HL-60 (cell line): ENCODE results near the gene MAGEF1.

Experiments
- TF ChIP-seq, protein P1 (sequence below): IDR thresholded peaks from one replicate; pipeline ENCODE4 v1.5.1; 2011; ENCODE audit warnings: low read length, control low read depth, inconsistent platforms; ENCODE audit not compliant: insufficient read depth
- TF ChIP-seq, protein P2 (sequence below): IDR thresholded peaks from 2 replicates; pipeline ENCODE4 v1.6.1; 2012; ENCODE audit warnings: low read depth; ENCODE audit not compliant: insufficient replicate concordance

DNA sequence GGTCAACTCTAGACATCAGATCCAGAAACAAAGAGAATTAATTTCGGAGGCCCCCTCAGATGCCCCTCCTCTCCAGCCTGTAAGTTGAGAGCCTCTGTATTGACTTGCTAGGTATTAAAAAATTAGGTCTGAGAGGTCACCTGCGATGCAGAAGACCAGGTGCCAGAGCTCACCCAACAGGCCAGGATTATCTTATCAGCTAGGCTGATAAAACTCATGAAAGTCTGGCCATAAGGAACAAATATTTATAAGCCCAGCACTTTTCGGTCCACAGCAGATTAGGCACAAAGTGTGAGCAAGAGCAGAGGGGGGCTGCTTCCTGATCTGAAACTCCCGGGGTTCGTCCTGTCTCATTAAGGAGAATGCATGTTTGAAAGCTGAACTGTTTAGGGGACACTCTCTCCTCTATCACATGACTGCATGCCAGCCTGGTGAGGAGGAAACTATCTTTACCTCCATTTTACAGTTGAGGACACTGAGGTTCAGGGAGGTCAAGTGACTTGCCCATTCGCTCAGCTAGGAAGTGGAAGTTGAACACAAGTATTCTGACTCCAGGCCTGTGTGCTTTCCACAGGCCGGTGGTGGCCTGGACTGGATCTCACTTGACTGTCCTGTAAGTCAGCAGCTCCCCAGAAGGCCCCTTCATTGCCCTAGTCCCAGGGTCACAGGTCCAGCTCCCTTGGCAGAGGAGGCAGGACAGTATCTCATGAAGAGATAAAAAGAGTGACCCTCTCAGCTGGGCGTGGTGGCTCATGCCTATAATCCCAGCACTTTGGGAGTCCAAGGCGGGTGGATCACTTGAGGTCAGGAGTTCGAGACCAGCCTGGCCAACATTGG lies 39.6 kb upstream of the MAGEF1 start:
- TF ChIP-seq, protein P1, sequence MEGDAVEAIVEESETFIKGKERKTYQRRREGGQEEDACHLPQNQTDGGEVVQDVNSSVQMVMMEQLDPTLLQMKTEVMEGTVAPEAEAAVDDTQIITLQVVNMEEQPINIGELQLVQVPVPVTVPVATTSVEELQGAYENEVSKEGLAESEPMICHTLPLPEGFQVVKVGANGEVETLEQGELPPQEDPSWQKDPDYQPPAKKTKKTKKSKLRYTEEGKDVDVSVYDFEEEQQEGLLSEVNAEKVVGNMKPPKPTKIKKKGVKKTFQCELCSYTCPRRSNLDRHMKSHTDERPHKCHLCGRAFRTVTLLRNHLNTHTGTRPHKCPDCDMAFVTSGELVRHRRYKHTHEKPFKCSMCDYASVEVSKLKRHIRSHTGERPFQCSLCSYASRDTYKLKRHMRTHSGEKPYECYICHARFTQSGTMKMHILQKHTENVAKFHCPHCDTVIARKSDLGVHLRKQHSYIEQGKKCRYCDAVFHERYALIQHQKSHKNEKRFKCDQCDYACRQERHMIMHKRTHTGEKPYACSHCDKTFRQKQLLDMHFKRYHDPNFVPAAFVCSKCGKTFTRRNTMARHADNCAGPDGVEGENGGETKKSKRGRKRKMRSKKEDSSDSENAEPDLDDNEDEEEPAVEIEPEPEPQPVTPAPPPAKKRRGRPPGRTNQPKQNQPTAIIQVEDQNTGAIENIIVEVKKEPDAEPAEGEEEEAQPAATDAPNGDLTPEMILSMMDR: no peak
- TF ChIP-seq, protein P2, sequence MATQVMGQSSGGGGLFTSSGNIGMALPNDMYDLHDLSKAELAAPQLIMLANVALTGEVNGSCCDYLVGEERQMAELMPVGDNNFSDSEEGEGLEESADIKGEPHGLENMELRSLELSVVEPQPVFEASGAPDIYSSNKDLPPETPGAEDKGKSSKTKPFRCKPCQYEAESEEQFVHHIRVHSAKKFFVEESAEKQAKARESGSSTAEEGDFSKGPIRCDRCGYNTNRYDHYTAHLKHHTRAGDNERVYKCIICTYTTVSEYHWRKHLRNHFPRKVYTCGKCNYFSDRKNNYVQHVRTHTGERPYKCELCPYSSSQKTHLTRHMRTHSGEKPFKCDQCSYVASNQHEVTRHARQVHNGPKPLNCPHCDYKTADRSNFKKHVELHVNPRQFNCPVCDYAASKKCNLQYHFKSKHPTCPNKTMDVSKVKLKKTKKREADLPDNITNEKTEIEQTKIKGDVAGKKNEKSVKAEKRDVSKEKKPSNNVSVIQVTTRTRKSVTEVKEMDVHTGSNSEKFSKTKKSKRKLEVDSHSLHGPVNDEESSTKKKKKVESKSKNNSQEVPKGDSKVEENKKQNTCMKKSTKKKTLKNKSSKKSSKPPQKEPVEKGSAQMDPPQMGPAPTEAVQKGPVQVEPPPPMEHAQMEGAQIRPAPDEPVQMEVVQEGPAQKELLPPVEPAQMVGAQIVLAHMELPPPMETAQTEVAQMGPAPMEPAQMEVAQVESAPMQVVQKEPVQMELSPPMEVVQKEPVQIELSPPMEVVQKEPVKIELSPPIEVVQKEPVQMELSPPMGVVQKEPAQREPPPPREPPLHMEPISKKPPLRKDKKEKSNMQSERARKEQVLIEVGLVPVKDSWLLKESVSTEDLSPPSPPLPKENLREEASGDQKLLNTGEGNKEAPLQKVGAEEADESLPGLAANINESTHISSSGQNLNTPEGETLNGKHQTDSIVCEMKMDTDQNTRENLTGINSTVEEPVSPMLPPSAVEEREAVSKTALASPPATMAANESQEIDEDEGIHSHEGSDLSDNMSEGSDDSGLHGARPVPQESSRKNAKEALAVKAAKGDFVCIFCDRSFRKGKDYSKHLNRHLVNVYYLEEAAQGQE: no peak
